ENCODE data around the gene TSPO2. TPM values are rescaled to one million over a fixed set of nuclear protein-coding genes. Genes with fewer than 3 reads are reported as not detected.

The TSPO2 gene
- total and polyA plus RNA-seq, 2 of the 13 experiments (the other 11 are each of a cell fraction or from before 2014, with no cell fraction given): 0.55 TPM; not detected in 1

GRCh38 chr6:41011673-41012072, 30.6 kb upstream of the TSPO2 start:
- H3K4me3 ChIP-seq (replicated peaks in 1 of 3; ENCODE audit: insufficient read depth in 1 of 3, low read depth in 2 of 3, low read length in 3 of 3): no peak overlapping the region
- no peaks in the 10 kb centered on the region for H3K9me3 ChIP-seq (ENCODE audit: low read length)
- peaks cover 45% of the 10 kb centered on the region for H3K4me1 ChIP-seq (ENCODE audit: insufficient read depth, low read length)
- H3K9ac ChIP-seq (ENCODE audit: insufficient read depth, low read depth, low read length): no peak overlapping the region
- no TSS peak for BruUV-seq (replicated peaks)
- H3K79me2 ChIP-seq (ENCODE audit: insufficient read depth, low read length): no peaks in the 10 kb centered on the region
- H2AFZ ChIP-seq (ENCODE audit: low read length): no peak overlapping the region
- DNase-seq (ENCODE audit: low spot score): no peak
- intact Hi-C loops (cut with micrococcal nuclease; ENCODE audit: unreplicated experiment) (no loop called here), in situ Hi-C loops (cut with HindIII; ENCODE audit: extremely low pct_ligation_motif_present, low pct_unique_long_range_greater_than_20kb) (no loop called here)
- ATAC-seq: peak; percentile 71
- ChIA-PET CTCF (ENCODE audit: low intra/inter-chr PET ratio, low total read pairs) (no interaction called here), POLR2A (interaction anchor here (0.8 kb wide), 1 partner anchor 54 kb away, joined by 3 read pairs; no protein-coding TSS in a partner anchor)
- H3K27me3 ChIP-seq (ENCODE audit: control insufficient read depth in 1 of 2, insufficient read depth in 2 of 2, low read length in 2 of 2): no peaks in the 10 kb centered on the region; a peak in 1 of 5 replicates
- no peak overlapping the region for H3K4me2 ChIP-seq (ENCODE audit: low read depth, low read length)
- FAIRE-seq: no peak
- no peaks in the 10 kb centered on the region for H4K20me1 ChIP-seq (ENCODE audit: insufficient read depth, low read length)
- H3K27ac ChIP-seq (ENCODE audit: extremely low read length, insufficient read depth, low read length): no peak overlapping the region
- H3K36me3 ChIP-seq (replicated peaks in 1 of 2; ENCODE audit: control insufficient read depth in 1 of 2, insufficient read depth in 2 of 2, low read length in 2 of 2): no peaks in the 10 kb centered on the region
- WGBS (ENCODE audit: low lambda C conversion rate): 29% methylated on average over 2 of the region's 2 CpGs
- peak; percentile 89; the same call in 1 of the 2 replicates for TF ChIP-seq SIX1 (CRISPR knock-in tag; IDR thresholded peaks at IDR 0.05; ENCODE audit: borderline replicate concordance)
- TF ChIP-seq PCBP1 (IDR thresholded peaks at IDR 0.05; ENCODE audit: borderline replicate concordance, low read depth, low read length): no peak
- peak; percentile 51; the same call in 1 of the 2 replicates for TF ChIP-seq SALL1 (CRISPR knock-in tag; IDR thresholded peaks at IDR 0.05)
- no peak for TF ChIP-seq DNMT3B (CRISPR knock-in tag; conservative IDR thresholded peaks at IDR 0.05)
- no peak for TF ChIP-seq ZNF138 (CRISPR knock-in tag; IDR thresholded peaks at IDR 0.05; ENCODE audit: low read depth)
- TF ChIP-seq RARA (CRISPR knock-in tag; IDR thresholded peaks at IDR 0.05): no peak
- no peak for TF ChIP-seq ZNF280D (CRISPR knock-in tag; IDR thresholded peaks at IDR 0.05)
- no peak for TF ChIP-seq NCOR1 (IDR thresholded peaks at IDR 0.05; ENCODE audit: borderline replicate concordance, low read length)
- no peak for TF ChIP-seq CEBPB (IDR thresholded peaks at IDR 0.05; ENCODE audit: borderline replicate concordance, low read depth, low read length)
- no peak for TF ChIP-seq ZNF407 (CRISPR knock-in tag; IDR thresholded peaks at IDR 0.05; ENCODE audit: not compliant biosample characterization)
- 0 out of 2 replicates have a peak, but pooled peaks have one; percentile 22 for TF ChIP-seq RBAK (CRISPR knock-in tag; IDR thresholded peaks at IDR 0.05)
- no peak for TF ChIP-seq ZNF589 (CRISPR knock-in tag; conservative IDR thresholded peaks at IDR 0.05)
- 0 out of 2 replicates have a peak, but pooled peaks have one; percentile 40 for TF ChIP-seq HDAC1 (CRISPR knock-in tag; IDR thresholded peaks at IDR 0.05)

All from HepG2 (cell line).